Spleen (tissue), 7 donors: ENCODE measurements around the gene PCYT2.

Experiments used
- POLR2A ChIP-seq, 3 donors: fragments of 450-650 bp; IDR thresholded peaks; one replicate each; pipeline ENCODE4 v1.5.1; 2017; ENCODE audit warnings: antibody characterized with exemption in 3 of 3, mild to moderate bottlenecking in 1 of 3
- POLR2AphosphoS5 ChIP-seq, 3 donors: sonication (generic); formaldehyde crosslinking; IDR thresholded peaks; one replicate each; pipeline ENCODE4 v1.5.1; 2017; ENCODE audit warnings: antibody characterized with exemption in 3 of 3
- TF ChIP-seq, protein P1 (sequence below), 11 experiments: fragments of 200-600 bp in 7 of 11; fragments of 450-650 bp in 4 of 11; sonication (generic) in 4 of 11; IDR thresholded peaks in 8 of 11; conservative IDR thresholded peaks in 3 of 11; 1 replicate in 7 of 11; 2 replicates in 4 of 11; pipeline versions ENCODE4 v1.4.0 to v1.8.0; 2016 to 2021; ENCODE audit warnings: antibody characterized with exemption in 11 of 11, inconsistent platforms in 4 of 11, mild to moderate bottlenecking in 1 of 11
- donor health status: DM: no; HTN: no; CAD: no; lungs with moderate emphysema.
- donor health status: DM: no; HTN: no; CAD: no.
- donor health status: DM: no; HTN: no; CAD: no.

DNA sequence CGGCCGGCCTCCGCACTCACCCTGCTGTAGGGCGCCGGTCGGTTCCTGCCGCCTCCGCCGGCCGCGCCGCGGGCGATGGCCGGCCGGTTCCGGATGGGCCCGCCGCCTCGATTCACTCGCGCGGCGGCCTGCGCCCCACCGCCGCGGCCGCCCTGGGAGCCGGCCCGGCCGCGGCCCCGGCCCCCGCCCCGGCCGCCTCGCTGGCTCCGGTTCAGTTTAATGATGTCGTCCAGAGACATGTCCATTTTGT, 20.0 kb downstream of the PCYT2 start:
- TF ChIP-seq, protein P1, sequence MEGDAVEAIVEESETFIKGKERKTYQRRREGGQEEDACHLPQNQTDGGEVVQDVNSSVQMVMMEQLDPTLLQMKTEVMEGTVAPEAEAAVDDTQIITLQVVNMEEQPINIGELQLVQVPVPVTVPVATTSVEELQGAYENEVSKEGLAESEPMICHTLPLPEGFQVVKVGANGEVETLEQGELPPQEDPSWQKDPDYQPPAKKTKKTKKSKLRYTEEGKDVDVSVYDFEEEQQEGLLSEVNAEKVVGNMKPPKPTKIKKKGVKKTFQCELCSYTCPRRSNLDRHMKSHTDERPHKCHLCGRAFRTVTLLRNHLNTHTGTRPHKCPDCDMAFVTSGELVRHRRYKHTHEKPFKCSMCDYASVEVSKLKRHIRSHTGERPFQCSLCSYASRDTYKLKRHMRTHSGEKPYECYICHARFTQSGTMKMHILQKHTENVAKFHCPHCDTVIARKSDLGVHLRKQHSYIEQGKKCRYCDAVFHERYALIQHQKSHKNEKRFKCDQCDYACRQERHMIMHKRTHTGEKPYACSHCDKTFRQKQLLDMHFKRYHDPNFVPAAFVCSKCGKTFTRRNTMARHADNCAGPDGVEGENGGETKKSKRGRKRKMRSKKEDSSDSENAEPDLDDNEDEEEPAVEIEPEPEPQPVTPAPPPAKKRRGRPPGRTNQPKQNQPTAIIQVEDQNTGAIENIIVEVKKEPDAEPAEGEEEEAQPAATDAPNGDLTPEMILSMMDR (IDR thresholded peaks at IDR 0.05 in 8 of 11, conservative IDR thresholded peaks at IDR 0.05 in 3 of 11): no peak
- TF ChIP-seq POLR2AphosphoS5 (IDR thresholded peaks at IDR 0.05): no peak
- TF ChIP-seq POLR2A (IDR thresholded peaks at IDR 0.05): no peak
